ENCODE data around the gene DHCR7. TPM values are rescaled to one million over a fixed set of nuclear protein-coding genes. Genes with fewer than 3 reads are reported as not detected.

Gene DHCR7
- total and polyA plus RNA-seq, 9 donors = 25.3 to 264 (median 51.1) TPM

DNA sequence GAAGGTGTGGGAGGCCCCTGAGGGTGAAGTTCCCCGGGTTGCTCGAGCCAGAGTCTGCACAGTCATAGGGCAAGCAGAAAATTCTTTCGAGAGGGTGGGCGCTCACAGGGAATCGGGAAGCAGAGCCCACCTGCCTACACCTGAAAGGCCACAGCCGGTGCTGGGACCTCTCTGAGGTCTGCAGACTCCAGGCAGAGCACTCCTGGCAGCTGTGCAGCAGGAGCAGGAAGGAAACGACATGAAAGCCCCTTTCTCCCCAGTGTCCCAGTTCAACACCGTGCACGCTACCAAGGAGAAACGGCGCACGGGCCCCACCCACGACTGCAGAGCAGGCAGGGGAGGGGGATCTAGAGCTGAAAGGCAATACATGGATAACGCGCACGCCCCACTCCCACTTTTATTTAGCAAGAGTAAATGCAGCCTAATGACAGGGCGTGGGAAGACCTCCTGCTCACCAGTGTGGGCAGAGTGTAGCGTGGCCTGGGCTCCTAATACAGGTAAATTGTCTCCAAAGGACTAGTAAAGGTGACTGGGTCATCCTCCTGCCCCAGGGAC, 13.5 kb downstream of the DHCR7 start:
- no peaks in the 10 kb centered on the region for H3K27me3 ChIP-seq

DNA sequence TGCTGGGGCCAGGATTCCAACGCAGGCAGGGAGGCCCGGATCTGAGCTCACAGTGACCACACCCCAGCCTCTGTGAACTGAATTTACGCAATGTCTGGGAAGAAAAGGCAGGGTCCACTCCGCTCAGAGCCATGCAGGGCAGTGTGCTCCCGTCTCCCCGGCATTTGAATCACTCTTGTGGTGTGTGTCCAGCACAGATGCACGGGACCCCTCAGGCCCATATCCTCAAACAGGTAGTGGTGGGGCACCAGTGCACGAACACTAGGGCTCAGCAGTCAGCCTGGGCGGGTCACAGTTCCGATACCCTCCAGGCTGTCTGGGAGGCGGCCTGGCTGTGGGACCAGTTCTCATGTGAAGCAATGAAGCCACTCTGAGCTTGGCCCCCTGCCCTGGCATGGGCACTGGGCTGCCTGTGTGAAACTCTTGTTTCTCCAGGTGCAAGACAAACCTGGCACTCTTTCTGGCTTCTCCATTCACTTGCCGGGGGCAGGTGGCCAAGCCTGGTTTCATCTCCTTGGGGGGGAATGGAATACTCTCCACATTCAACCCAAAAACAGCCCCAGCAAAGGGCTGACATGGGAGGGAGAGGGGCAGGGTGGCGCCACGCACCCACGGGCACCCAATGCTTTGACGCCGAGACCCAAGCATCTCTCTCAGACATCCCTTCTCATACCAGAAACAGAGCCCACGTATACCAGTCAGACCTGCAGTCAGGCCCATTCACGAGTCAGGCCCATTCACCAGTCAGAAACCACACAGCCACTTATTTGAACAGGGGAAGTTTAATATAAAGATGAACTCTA, 14.3 kb downstream of the DHCR7 start:
- Histone ChIP-seq H3K4me3 (no peak overlapping the region), H3K4me1 (ENCODE audit: insufficient read depth) (peaks cover 15% of the 10 kb centered on the region), H3K9me3 (no peaks in the 10 kb centered on the region), H3K27ac (peak overlapping the region; percentile 64 to 74), H3K36me3 (no peaks in the 10 kb centered on the region), H3K27me3 (no peaks in the 10 kb centered on the region)
- no peak for TF ChIP-seq POLR2A (IDR thresholded peaks at IDR 0.05)
- TF ChIP-seq EP300 (IDR thresholded peaks at IDR 0.05) = no peak
- TF ChIP-seq, protein P1, sequence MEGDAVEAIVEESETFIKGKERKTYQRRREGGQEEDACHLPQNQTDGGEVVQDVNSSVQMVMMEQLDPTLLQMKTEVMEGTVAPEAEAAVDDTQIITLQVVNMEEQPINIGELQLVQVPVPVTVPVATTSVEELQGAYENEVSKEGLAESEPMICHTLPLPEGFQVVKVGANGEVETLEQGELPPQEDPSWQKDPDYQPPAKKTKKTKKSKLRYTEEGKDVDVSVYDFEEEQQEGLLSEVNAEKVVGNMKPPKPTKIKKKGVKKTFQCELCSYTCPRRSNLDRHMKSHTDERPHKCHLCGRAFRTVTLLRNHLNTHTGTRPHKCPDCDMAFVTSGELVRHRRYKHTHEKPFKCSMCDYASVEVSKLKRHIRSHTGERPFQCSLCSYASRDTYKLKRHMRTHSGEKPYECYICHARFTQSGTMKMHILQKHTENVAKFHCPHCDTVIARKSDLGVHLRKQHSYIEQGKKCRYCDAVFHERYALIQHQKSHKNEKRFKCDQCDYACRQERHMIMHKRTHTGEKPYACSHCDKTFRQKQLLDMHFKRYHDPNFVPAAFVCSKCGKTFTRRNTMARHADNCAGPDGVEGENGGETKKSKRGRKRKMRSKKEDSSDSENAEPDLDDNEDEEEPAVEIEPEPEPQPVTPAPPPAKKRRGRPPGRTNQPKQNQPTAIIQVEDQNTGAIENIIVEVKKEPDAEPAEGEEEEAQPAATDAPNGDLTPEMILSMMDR (IDR thresholded peaks at IDR 0.05) = no peak
- peak; percentile 69 to 86 (median 73) for DNase-seq
- 66 to 79% (median 68%) methylated on average over 19 of the region's 19 CpGs for WGBS, 3 donors
- intact Hi-C loops (cut with DNase I) = no loop called here

More for the DNA sequence above, 13.5 kb downstream of the DHCR7 start:
- H3K4me1 ChIP-seq (ENCODE audit: insufficient read depth) = peaks cover 10% of the 10 kb centered on the region
- intact Hi-C loops (cut with DNase I) = no loop called here
- WGBS, 3 donors = 85 to 88% (median 87%) methylated on average over 18 of the region's 18 CpGs
- H3K36me3 ChIP-seq = no peaks in the 10 kb centered on the region
- H3K9me3 ChIP-seq = no peaks in the 10 kb centered on the region
- DNase-seq = no peak
- TF ChIP-seq, protein P1 (IDR thresholded peaks at IDR 0.05) = no peak
- TF ChIP-seq POLR2A (IDR thresholded peaks at IDR 0.05) = no peak
- TF ChIP-seq EP300 (IDR thresholded peaks at IDR 0.05) = no peak
- H3K4me3 ChIP-seq = no peak overlapping the region
- H3K27ac ChIP-seq = peak overlapping the region in 1 of 2 donors; percentile 74

- intact Hi-C loops (cut with DNase I) = no loop called here
- H3K4me3 ChIP-seq = no peak overlapping the region
- no peaks in the 10 kb centered on the region for H3K27me3 ChIP-seq
- H3K36me3 ChIP-seq = no peaks in the 10 kb centered on the region
- H3K9me3 ChIP-seq = no peaks in the 10 kb centered on the region
- peaks cover 15% of the 10 kb centered on the region for H3K4me1 ChIP-seq (ENCODE audit: insufficient read depth)
- no peak for TF ChIP-seq POLR2A (IDR thresholded peaks at IDR 0.05)
- TF ChIP-seq EP300 (IDR thresholded peaks at IDR 0.05) = no peak
- TF ChIP-seq, protein P1 (IDR thresholded peaks at IDR 0.05) = no peak
- peak overlapping the region; percentile 33 to 74 for H3K27ac ChIP-seq
- 75 to 78% (median 78%) methylated on average over 7 of the region's 7 CpGs for WGBS, 3 donors
- peak in 1 of 5 donors; percentile 60 for DNase-seq
These were observed 15.2 kb downstream of the DHCR7 start for GRCh38 chr11:71432761-71433647.

- intact Hi-C loops (cut with DNase I) = no loop called here
- WGBS, 3 donors = 22 to 53% (median 26%) methylated on average over 7 of the region's 7 CpGs
- H3K4me3 ChIP-seq = no peak overlapping the region
- H3K27ac ChIP-seq = peak overlapping the region in 1 of 2 donors; percentile 41
- H3K27me3 ChIP-seq = no peaks in the 10 kb centered on the region
- H3K4me1 ChIP-seq (ENCODE audit: insufficient read depth) = peaks cover 15% of the 10 kb centered on the region
- DNase-seq = peak in 1 of 5 donors; percentile 46
- TF ChIP-seq POLR2A (IDR thresholded peaks at IDR 0.05) (no peak), EP300 (IDR thresholded peaks at IDR 0.05) (no peak)
- TF ChIP-seq, protein P1 (IDR thresholded peaks at IDR 0.05) = no peak
- no peaks in the 10 kb centered on the region for H3K9me3 ChIP-seq
- H3K36me3 ChIP-seq = no peaks in the 10 kb centered on the region
These were observed 16.9 kb downstream of the DHCR7 start for GRCh38 chr11:71431271-71431670.

Measured in ovary (tissue), 9 donors.